ENCODE measurements around the gene SAA2.

DNA sequence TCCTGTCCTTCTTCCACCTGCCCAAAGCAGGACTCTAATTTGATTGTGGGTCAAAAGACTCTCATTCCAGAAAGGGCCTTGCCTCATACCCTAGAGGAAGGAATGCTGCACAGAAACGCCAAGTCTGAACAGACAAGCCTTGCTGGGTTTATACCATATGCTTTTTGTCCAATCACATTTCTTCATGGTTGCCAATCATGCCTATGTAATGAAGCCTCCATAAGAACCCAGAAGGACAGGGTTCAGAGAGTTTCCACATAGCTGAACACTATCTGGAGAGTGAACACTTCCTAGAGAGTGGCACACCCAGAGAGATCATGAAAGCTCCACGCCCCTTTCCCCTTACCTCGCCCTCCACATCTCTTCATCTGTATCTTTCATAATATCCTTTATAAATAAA, 4.8 kb upstream of the SAA2 start:
- TF ChIP-seq, protein P1, sequence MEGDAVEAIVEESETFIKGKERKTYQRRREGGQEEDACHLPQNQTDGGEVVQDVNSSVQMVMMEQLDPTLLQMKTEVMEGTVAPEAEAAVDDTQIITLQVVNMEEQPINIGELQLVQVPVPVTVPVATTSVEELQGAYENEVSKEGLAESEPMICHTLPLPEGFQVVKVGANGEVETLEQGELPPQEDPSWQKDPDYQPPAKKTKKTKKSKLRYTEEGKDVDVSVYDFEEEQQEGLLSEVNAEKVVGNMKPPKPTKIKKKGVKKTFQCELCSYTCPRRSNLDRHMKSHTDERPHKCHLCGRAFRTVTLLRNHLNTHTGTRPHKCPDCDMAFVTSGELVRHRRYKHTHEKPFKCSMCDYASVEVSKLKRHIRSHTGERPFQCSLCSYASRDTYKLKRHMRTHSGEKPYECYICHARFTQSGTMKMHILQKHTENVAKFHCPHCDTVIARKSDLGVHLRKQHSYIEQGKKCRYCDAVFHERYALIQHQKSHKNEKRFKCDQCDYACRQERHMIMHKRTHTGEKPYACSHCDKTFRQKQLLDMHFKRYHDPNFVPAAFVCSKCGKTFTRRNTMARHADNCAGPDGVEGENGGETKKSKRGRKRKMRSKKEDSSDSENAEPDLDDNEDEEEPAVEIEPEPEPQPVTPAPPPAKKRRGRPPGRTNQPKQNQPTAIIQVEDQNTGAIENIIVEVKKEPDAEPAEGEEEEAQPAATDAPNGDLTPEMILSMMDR (conservative IDR thresholded peaks at IDR 0.05; ENCODE audit: low read depth, low read length), result no peak
- TF ChIP-seq EZH2 (IDR thresholded peaks at IDR 0.05; ENCODE audit: low read length, unreplicated experiment), result no peak

Data from PC-3 (cell line).